Activated CD4-positive, CD25-positive, alpha-beta regulatory T cell treated with anti-CD3 and anti-CD28 coated beads, Interleukin-2, amount 50 U/mL, for 72 hours (primary cell): ENCODE data around the gene HIF3A.
"Not testable (repeated sequence)": the region's sequence is repeated elsewhere in the genome, so short reads cannot be mapped to it uniquely, and the experiment has no call there.

Experiments
- DNase-seq: peaks from one replicate; pipeline ENCODE4 v3.0.0; 2021

HIF3A gene

GRCh38 chr19:46295401-46296201, 1.2 kb upstream of the HIF3A start:
- no peak for DNase-seq

DNA sequence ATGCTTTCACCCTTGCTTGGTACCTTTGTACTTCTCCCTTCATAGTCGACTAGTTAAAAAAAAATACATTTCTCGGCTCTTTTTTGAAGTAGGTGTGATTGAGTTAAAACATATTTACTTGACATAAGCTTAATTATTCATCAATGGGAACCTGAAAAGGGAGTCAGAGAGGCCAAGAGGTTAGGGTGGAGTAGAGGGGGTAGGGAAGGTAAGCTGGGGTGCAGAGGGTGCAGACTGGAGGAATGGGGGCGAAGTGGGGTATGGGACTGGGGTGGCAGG, 701 bp upstream of the HIF3A start:
- no peak for DNase-seq

- no peak for DNase-seq
These were observed 1.0 kb downstream of the HIF3A start for GRCh38 chr19:46297700-46298478.

DNA sequence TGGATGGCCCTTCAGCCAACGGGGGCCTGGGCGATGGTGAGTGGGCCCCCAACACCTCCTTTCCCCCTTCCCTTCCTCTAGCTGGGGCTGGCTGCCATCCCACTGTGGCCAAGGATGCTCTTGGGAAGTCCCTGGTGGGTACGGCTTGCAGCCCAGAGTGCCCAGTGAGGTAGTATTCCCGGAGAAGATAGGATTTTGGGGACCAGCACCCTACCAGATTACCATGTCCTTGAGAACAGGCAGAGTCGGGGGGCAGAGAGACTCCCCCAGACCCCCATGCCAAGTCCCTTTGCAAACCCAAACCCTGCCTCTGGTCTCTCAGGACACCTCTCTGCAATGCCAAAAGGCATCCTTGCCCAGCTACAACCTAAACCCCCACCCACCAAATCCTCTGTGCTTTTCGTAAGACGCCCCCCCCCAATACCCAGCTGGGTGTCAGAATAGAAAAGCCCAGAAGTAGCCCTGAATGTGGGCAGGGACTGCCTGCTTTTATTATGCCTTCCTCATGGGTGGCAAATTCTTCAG, 1.7 kb downstream of the HIF3A start:
- DNase-seq, result no peak

- DNase-seq, result no peak
These were observed 2.2 kb downstream of the HIF3A start for GRCh38 chr19:46299004-46299509.

GRCh38 chr19:46299695-46300094, 2.9 kb downstream of the HIF3A start:
- no peak for DNase-seq

DNA sequence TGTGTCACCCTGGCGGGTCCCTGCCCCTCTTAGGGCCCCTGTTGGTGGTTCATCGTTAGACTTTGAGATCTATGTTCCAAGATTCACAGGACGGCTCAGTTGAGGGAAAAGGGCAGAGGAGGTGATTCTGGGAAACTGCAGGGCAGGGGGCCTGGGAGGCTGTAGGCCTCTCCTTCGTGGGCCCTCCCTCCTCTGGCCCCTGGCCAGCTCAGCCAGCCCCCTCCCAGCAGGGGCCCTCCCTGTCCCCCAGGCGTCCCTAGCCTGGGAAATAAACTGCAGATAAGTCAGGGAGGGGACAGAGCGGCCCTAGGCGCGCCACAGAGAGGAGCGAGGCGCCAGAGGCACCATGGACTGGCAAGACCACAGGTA, 6.5 kb downstream of the HIF3A start:
- no peak for DNase-seq

DNA sequence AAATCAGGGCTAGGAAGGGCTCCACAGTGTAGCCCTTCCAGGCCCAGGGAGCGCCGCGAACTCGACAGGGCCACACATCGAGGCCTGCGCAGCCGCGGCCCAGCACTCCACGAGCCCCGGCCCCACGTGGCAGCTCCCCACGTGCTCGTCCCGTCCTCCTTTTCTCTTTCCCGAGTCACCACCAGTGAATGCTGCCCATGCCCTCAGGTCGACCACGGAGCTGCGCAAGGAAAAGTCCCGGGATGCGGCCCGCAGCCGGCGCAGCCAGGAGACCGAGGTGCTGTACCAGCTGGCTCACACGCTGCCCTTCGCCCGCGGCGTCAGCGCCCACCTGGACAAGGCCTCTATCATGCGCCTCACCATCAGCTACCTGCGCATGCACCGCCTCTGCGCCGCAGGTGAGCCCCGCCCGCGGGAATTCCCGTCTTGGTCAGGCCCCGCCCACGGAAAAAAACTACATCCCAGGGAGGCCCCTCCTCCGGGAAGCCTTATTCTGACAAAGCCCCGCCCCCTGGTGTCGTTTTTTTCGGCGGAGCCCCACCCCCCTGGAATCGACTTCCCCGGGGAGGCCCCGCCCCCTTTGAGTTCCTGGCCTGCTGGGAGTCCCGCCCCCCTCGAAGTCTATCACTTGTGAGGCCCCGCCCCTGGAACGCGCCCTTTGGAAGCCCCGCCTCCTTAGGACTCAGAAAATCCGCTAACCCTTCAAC, 7.0 kb downstream of the HIF3A start:
- DNase-seq, result no peak

DNA sequence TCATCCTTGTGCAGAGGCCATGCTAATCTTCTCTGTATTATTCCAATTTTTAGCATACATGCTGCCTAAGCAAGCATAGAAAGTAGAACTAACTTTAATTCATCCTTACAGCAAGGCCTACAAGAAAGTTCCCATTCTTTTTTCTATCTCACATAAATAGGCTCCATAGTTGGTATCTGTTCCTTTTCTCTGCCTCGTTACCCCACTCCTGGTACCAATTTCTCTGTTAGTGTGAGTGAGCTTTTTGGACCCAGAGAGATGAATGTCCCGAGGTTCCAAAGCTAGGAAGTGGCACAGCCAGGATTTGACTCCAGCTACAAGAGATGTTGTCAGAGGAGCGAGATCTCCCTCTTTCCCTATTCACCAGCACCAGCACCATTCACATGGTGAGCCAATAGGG, 9.7 kb downstream of the HIF3A start:
- DNase-seq, result no peak

GRCh38 chr19:46308510-46308909, 11.7 kb downstream of the HIF3A start:
- no peak for DNase-seq

GRCh38 chr19:46309056-46309455, 12.2 kb downstream of the HIF3A start:
- DNase-seq, result no peak

- DNase-seq, result no peak
These were observed 14.6 kb downstream of the HIF3A start for GRCh38 chr19:46311444-46311843.

GRCh38 chr19:46313540-46314469, 17.0 kb downstream of the HIF3A start:
- DNase-seq, result not testable (repeated sequence)

GRCh38 chr19:46317339-46317738, 20.5 kb downstream of the HIF3A start:
- DNase-seq, result no peak

DNA sequence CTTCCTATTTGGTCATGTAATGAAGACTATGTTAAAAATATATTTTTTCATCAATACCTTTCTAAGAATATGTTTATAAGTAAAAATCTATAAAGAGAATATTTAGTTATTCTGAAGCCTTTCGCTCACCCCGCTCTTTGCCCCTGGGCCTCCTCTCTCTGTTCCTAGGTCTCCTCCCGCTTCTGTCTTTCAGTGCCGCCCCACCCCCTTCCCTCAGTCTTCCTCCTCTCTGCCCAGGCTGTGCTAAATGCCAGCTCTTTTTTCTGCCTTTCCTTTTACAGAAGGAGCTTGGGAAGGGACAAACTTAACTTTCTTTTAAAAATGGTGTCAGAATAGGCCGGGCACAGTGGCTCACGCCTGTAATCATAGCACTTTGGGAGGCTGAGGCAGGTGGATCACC, 22.8 kb downstream of the HIF3A start:
- no peak for DNase-seq

- no peak for DNase-seq
These were observed 23.7 kb downstream of the HIF3A start for GRCh38 chr19:46320559-46320958.

DNA sequence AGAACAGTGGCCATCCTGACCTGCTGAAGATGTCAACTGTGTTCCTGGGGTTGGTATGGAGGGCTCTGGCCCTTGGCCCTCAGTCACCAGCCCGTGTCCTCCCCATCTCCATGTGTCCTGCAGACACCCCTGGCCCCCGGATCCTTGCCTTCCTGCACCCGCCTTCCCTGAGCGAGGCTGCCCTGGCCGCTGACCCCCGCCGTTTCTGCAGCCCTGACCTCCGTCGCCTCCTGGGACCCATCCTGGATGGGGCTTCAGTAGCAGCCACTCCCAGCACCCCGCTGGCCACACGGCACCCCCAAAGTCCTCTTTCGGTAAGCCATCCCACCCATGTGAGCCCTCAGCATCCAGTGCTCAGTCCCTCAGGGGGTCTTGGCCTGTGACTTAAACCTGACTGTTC, 24.8 kb downstream of the HIF3A start:
- DNase-seq, result no peak

DNA sequence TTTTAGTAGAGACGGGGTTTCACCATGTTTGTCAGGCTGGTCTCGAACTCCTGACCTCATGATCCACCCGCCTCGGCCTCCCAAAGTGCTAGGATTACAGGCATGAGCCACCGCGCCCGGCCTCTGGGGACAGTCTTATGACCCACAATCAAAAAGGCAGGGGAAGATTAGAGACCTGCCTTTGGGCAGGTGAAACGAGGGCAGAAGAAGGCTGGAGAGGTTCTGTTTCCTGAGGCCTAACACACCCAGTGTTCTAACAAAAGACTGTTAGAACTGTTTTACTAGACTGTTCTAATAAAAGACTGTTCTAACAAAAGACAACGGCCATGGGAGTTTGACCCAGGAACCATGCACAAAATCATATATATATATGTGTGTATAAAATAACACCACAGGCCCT, 26.4 kb downstream of the HIF3A start:
- not testable (repeated sequence) for DNase-seq

DNA sequence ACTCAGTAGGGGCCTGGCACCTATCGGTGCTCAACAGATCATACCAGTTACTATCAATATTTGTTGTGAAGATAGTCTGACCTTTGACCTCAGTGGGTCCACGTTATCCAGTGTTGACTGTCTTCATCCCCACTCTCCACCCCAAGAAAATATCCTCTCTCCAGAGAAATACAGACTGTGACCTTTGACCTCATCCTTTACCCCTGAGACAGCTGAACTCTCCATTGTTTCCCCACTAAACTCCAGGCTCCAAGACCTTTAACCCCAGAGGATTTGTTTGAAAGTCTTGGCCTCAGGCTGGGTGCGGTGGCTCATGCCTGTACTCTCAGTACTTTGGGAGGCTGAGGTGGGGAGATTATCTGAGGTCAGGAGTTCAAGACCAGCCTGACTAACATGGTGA, 27.4 kb downstream of the HIF3A start:
- DNase-seq, result no peak

- no peak for DNase-seq
These were observed 29.8 kb downstream of the HIF3A start for GRCh38 chr19:46326608-46327007.

DNA sequence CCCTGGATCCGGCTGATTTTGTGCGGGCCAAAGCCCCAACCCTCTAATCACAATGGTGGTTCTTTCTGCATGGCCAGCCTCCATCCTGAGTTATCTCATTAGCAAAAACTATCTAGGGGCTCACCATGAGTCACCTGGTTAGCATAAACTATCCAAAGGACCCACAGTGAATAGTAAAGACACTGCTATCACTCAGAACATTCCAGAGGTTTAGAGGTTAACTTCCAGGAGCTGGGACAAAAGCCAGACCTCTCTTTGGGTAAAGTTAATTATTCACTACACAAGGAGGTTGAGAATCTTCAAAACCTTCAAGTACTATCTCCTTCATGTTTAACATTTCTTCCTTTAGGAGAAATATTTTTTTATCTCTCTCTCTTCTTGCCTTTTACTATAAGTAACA, 31.2 kb downstream of the HIF3A start:
- DNase-seq, result no peak

DNA sequence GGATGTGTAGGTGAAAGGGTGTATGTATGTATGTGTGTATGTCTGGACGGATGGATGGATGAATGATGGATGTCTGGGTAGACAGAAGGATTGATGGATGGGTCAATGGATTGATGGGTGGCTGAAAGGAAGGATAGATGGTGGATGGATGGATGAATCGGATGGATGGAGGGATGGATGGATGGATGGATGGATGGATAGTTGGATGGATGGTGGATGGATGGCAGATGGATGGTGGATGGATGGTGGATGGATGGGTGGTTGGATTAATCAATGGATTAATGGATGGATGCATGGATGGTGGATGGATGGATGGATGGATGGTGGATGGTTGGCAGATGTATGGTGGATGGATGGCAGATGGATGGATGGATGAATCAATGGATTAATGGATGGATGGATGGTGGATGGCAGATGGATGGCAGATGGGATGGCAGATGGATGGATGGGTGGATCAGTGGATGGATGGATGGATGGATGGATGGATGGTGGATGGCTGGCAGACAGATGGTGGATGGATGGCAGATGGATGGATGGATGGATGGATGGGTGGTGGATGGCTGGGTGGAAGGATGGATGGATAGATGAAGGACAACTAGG, 33.6 kb downstream of the HIF3A start:
- DNase-seq, result no peak
